LoVo (cell line): Measurements from ENCODE around the gene APCDD1L.
A peak's percentile ranks its signal among the peaks of the same experiment; 100 is the strongest.

Experiments used
- DNase-seq: peaks from one replicate; pipeline ENCODE4 v3.0.0-alpha.2; 2016; ENCODE audit warnings: low spot score

Gene APCDD1L

GRCh38 chr20:58515233-58516212 is at the start of gene APCDD1L:
Gene APCDD1L (minus strand): TSS chr20:58515399. CDS start chr20:58514707, 692 bp downstream.
- DNase-seq: no peak

GRCh38 chr20:58559368-58559729 is 44.1 kb upstream of the APCDD1L start:
- DNase-seq: no peak

- no peak for DNase-seq
Measured at GRCh38 chr20:58558486-58559367, 43.5 kb upstream of the APCDD1L start.

GRCh38 chr20:58557733-58558342 is 42.6 kb upstream of the APCDD1L start:
- DNase-seq: no peak

- no peak for DNase-seq
Measured at GRCh38 chr20:58556961-58557360, 41.8 kb upstream of the APCDD1L start.

- DNase-seq: peak; percentile 4
Measured at GRCh38 chr20:58555078-58555765, 40.0 kb upstream of the APCDD1L start.

- DNase-seq: no peak
Measured at GRCh38 chr20:58554541-58554940, 39.3 kb upstream of the APCDD1L start.

- no peak for DNase-seq
Measured at GRCh38 chr20:58553841-58554240, 38.6 kb upstream of the APCDD1L start.

- DNase-seq: no peak
Measured at GRCh38 chr20:58553166-58553696, 38.0 kb upstream of the APCDD1L start.

- DNase-seq: no peak
Measured at GRCh38 chr20:58552366-58552934, 37.3 kb upstream of the APCDD1L start.

- no peak for DNase-seq
Measured at GRCh38 chr20:58551631-58552030, 36.4 kb upstream of the APCDD1L start.

- DNase-seq: no peak
Measured at GRCh38 chr20:58550275-58551059, 35.3 kb upstream of the APCDD1L start.

- DNase-seq: no peak
Measured at GRCh38 chr20:58549231-58550209, 34.3 kb upstream of the APCDD1L start.

GRCh38 chr20:58547623-58548475 is 32.6 kb upstream of the APCDD1L start:
- DNase-seq: no peak

- no peak for DNase-seq
Measured at GRCh38 chr20:58546756-58547622, 31.8 kb upstream of the APCDD1L start.

- DNase-seq: no peak
Measured at GRCh38 chr20:58546416-58546711, 31.2 kb upstream of the APCDD1L start.
